GM19023 (cell line): ENCODE measurements around the gene FAM3B.

Source experiments
- ATAC-seq: cut with Tn5 transposase; IDR thresholded peaks from one replicate; pipeline ENCODE4 v1.9.1; 2021; ENCODE audit warnings: mild to moderate bottlenecking, moderate library complexity; ENCODE audit not compliant: unreplicated experiment

The FAM3B gene

DNA sequence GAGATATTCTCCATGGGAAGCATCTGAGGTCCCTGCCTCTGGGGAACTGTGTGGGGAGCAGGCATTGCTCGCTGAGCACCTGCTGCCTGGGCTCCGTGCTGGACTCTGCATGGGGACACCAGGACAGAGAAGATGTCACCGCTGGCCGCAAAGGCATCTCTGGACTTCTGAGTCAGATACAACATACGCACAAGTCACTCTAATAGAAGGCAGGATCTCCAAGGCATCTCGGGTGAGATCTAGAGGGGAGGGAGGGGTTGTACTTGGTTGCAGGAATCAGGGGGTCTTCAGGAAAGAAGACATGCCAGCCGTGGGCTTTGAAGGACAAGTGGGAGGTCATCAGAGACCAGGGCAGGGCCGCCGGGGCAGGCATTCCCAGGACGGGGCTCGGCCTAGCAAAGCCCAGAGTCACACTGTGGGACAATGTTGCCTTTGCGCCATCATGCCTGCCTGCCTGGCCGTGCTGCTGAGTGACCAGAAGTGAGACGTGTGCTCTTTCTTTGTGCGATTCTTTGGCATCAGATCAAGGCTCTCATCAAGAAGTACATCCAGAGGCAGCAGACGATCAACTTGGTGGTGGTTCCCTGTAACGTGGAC, 73.5 kb downstream of the FAM3B start:
- ATAC-seq: no peak

- no peak for ATAC-seq
These were observed 77.4 kb downstream of the FAM3B start for GRCh38 chr21:41393876-41394465.

DNA sequence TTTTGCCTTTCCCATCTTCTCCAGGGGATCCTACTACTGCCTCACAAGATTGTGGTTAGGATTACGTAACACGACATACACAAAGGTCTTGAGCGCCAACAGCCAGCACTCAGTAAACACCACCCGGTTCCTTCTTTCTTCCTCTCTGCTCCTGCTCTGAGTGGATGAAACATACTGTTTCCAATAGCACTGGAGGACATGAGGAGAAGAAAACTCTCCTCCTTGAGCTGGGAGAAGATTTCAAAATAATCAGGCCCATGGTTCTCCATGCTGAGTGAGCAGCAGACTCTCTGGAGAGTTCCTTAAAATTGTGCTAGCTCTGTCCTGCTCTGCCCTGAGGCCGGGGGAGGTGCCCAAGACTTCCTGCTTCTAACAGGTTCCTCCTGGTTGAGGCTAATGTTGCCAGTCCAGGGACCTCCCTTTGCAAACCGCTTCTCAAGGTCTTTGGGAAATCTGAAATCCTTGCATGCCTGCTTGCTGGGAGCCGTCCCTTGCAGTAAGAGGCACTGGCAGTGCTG, 80.0 kb downstream of the FAM3B start:
- no peak for ATAC-seq

- ATAC-seq: no peak
These were observed 80.9 kb downstream of the FAM3B start for GRCh38 chr21:41397471-41397891.

DNA sequence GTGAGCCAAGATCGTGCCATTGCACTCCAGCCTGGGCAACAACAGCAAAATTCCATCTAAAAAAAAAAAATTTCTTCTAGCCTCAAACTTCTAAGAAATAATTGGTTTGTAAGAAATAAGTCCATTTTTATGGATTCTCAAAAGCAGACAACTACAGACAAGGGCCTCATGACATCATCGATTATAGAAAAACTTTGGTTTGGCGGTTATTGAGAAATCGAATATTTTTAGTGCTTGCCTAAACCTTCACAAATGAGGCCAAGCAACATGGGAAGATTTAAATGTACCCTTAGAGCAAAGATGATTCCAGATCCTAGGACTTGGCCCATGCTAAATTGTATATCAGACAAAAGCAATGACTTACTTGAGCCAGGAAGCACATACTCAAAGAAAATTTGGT, 81.7 kb downstream of the FAM3B start:
- ATAC-seq: no peak

DNA sequence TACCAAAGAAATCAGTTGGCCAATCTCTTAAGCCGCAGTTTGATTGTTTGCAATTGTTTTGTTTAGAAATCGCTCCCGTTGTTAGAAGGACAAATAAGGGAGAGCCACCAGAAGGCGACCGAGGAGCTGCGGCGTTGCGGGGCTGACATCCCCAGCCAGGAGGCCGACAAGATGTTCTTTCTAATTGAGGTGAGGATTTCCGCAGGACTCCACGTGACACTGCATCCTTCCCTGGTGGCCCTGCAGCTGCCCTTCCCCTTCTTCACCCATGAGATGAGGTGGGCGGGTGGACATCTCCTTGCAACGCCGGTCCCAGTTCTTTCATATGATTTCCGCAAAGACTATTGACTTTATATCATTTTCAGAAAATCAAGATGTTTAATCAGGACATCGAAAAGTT, 82.2 kb downstream of the FAM3B start:
- no peak for ATAC-seq

DNA sequence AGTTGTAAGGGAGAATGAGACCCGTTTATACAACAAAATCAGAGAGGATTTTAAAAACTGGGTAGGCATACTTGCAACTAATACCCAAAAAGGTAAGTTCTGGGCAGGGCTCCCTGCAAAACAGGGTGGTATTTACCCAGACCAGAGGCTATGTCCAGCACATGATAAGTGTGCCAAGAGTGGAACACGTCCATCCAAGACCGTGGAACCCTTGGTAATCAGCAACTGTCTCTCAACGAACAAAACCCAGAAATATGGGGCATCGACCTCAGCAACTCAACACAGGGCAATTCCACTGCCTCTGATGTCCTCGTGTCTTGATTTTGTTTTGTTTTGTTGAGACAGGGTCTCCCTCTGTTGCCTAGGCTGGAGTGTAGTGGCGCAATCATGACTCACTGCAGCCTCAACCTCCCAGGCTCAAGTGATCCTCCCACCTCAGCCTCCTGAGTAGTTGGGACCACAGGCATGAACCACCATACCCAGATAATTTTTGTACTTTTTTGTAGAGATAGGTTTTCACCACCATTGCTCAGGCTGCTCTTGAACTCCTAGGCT, 82.7 kb downstream of the FAM3B start:
- ATAC-seq: no peak

DNA sequence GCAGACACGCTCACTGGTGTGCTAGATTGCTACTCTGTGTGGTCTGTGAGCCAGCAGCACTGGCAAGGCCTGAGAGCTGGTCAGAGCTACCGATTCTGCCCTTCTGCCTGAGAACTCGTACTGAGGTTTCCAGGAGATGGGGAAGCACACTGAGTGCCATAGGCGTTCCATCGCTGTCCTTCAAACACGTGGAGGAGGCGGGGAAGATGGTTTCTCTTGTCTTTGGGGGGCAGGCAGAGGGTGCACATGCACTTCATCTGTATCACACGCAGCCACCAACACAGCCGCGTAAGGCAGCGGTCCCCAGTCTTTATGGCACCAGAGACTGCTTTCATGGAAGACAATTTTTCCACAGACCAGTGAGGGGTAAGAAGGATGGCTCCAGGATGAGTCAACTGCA, 85.6 kb downstream of the FAM3B start:
- no peak for ATAC-seq

- ATAC-seq: no peak
These were observed 86.2 kb downstream of the FAM3B start for GRCh38 chr21:41402796-41403195.

GRCh38 chr21:41403331-41403730, 86.7 kb downstream of the FAM3B start:
- no peak for ATAC-seq

GRCh38 chr21:41403966-41404365, 87.4 kb downstream of the FAM3B start:
- ATAC-seq: no peak

DNA sequence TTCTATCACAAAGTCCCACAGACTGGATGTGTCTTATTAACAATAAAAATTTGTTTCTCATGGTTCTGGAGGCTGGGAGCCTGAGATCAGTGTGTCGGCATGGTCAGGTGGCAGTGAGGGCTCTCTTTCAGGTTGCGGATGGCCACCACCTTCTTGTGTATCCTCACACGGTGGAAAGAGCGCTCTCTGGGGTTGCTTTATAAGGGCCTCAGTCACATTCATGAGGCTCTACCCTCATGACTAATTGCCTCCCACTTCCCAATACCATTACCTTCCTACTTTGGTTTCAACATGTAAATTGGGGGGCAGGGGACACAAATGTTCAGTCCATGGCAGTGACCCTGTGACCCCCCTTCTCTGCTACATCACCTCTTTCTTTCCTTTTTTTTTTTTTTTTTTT, 88.7 kb downstream of the FAM3B start:
- no peak for ATAC-seq

DNA sequence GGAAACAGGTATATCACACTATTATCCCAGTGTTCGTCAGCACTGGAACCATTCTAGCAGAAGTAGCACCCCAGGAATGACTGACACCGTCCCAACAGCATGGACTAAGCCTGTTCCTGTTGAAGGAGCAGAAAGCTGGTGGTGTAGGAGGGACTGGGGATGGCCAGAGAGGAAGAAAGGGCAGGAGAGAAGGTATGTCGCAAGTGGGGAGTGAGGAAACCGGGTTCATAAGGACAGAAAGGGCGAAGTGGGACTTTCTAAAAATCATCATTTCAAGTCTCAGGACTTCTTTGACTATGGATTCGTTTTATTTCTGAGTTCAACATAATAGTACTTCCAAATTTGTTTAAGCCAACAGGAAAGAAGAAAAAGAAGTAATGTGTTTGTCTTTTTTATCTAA, 89.7 kb downstream of the FAM3B start:
- ATAC-seq: no peak
